ENCODE data around the gene WBP1L. TPM values are rescaled to one million over a fixed set of nuclear protein-coding genes. Genes with fewer than 3 reads are reported as not detected.

WBP1L gene
- total and polyA plus RNA-seq, 2 of the 13 experiments (the other 11 are each of a cell fraction or from before 2014, with no cell fraction given): 8.3 to 12.3 TPM

DNA sequence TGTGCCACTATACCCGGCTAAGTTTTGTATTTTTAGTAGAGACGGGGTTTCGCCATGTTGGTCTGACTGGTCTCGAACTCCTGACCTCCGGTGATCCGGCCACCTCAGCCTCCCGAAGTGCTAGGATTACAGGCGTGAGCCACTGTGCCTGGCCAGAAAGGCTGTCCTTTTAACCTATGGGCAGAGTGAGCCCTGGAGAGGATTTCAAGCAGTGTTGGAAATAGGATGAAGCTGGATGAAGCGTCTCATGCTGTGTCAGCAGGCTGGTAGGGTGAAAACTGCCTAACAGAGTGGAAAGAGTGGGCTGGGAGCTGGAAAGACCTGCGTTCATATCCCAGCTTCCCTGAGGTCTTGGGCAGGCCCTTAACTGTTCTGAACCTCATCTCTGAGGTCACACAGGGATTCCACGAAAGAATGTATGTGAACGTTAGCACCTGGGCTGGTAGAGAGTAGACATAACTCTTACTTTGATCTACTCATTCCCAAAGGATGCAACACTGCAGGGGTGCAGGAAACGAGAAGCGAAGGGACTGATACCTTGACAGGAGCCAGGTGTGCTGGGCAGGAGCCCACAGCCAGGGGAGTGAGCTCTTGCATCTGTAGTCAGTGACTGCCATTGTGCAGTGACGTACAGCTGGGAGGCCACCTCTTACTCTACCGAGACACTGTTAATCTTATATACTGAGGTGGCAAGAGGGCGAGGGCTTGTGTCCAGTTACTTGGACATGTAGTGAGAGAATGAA, 34.1 kb downstream of the WBP1L start:
- H3K27ac ChIP-seq (ENCODE audit: extremely low read length, insufficient read depth, low read length): no peak overlapping the region
- DNase-seq (ENCODE audit: low spot score) (no peak), ATAC-seq (no peak), FAIRE-seq (no peak)
- POLR2A ChIA-PET: interaction anchor here (1.0 to 2.7 kb wide), 7 partner anchors 9 to 64 kb away, joined by 3 to 10 read pairs (median 5); partner anchors contain the start of genes ARL3, SFXN2 and WBP1L
- H3K4me2 ChIP-seq (ENCODE audit: low read depth, low read length): no peak overlapping the region; the same call in 1 of the 2 replicates
- no peaks in the 10 kb centered on the region for H4K20me1 ChIP-seq (ENCODE audit: insufficient read depth, low read length)
- no peaks in the 10 kb centered on the region for H3K79me2 ChIP-seq (ENCODE audit: insufficient read depth, low read length)
- peaks cover 56% of the 10 kb centered on the region for H3K4me1 ChIP-seq (ENCODE audit: insufficient read depth, low read length)
- H3K9ac ChIP-seq (ENCODE audit: insufficient read depth, low read depth, low read length): no peak overlapping the region
- H3K36me3 ChIP-seq (replicated peaks in 1 of 2; ENCODE audit: control insufficient read depth in 1 of 2, insufficient read depth in 2 of 2, low read length in 2 of 2): 0 out of 5 replicates have a peak, but pooled peaks cover 0 to 1% of the 10 kb centered on the region in 2 experiments
- H3K4me3 ChIP-seq (replicated peaks in 1 of 3; ENCODE audit: insufficient read depth in 1 of 3, low read depth in 2 of 3, low read length in 3 of 3): no peak overlapping the region
- TF ChIP-seq, protein P1, sequence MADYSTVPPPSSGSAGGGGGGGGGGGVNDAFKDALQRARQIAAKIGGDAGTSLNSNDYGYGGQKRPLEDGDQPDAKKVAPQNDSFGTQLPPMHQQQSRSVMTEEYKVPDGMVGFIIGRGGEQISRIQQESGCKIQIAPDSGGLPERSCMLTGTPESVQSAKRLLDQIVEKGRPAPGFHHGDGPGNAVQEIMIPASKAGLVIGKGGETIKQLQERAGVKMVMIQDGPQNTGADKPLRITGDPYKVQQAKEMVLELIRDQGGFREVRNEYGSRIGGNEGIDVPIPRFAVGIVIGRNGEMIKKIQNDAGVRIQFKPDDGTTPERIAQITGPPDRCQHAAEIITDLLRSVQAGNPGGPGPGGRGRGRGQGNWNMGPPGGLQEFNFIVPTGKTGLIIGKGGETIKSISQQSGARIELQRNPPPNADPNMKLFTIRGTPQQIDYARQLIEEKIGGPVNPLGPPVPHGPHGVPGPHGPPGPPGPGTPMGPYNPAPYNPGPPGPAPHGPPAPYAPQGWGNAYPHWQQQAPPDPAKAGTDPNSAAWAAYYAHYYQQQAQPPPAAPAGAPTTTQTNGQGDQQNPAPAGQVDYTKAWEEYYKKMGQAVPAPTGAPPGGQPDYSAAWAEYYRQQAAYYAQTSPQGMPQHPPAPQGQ (CRISPR knock-in tag; IDR thresholded peaks at IDR 0.05; ENCODE audit: borderline replicate concordance): no peak
- TF ChIP-seq FOXC1 (CRISPR knock-in tag; IDR thresholded peaks at IDR 0.05; ENCODE audit: borderline replicate concordance): no peak
- TF ChIP-seq TBX3 (IDR thresholded peaks at IDR 0.05; ENCODE audit: borderline replicate concordance): no peak
- TF ChIP-seq SUZ12 (IDR thresholded peaks at IDR 0.05; ENCODE audit: low read depth, low read length): no peak
- TF ChIP-seq MEF2D (CRISPR knock-in tag; IDR thresholded peaks at IDR 0.05): no peak
- TF ChIP-seq ZNF761 (CRISPR knock-in tag; conservative IDR thresholded peaks at IDR 0.05): no peak
- no peak for TF ChIP-seq EZH2 (conservative IDR thresholded peaks at IDR 0.05; ENCODE audit: low read depth, low read length)
- TF ChIP-seq SMARCE1 (IDR thresholded peaks at IDR 0.05; ENCODE audit: borderline replicate concordance): no peak
- BruUV-seq (replicated peaks): no TSS peak
- intact Hi-C loops (cut with micrococcal nuclease; ENCODE audit: unreplicated experiment) (loop anchor here (5.0 kb wide), 1 partner anchor 36 kb away; the partner anchor contains the start of gene WBP1L), in situ Hi-C loops (cut with HindIII; ENCODE audit: extremely low pct_ligation_motif_present, low pct_unique_long_range_greater_than_20kb) (no loop called here)
- no peaks in the 10 kb centered on the region; a peak in 1 of 5 replicates for H3K27me3 ChIP-seq (ENCODE audit: control insufficient read depth in 1 of 2, insufficient read depth in 2 of 2, low read length in 2 of 2)
- no peak overlapping the region for H2AFZ ChIP-seq (ENCODE audit: low read length)
- CTCF ChIA-PET (ENCODE audit: low intra/inter-chr PET ratio, low total read pairs): no interaction called here
- 93% methylated on average over 17 of the region's 17 CpGs for WGBS (ENCODE audit: low lambda C conversion rate)
- H3K9me3 ChIP-seq (ENCODE audit: low read length): no peaks in the 10 kb centered on the region
